ENCODE measurements around the gene IGSF23. TPM values are rescaled to one million over a fixed set of nuclear protein-coding genes. Genes with fewer than 3 reads are reported as not detected.
A peak's percentile ranks its signal among the peaks of the same experiment; 100 is the strongest.

IGSF23 gene
- total RNA-seq, 2 experiments from 2014 or later, result not detected

- Mint-ChIP-seq H3K4me1 (no peaks in the 10 kb centered on the region), H3K4me3 (no peak overlapping the region), H3K9me3 (no peaks in the 10 kb centered on the region), H3K36me3 (ENCODE audit: low read depth) (no peaks in the 10 kb centered on the region), H3K27ac (no peak overlapping the region), H3K27me3 (peaks cover 15% of the 10 kb centered on the region)
- ChIA-PET POLR2A (no interaction called here), CTCF (interaction anchor here (0.7 kb wide), 1 partner anchor 13 kb away, joined by 3 read pairs; no protein-coding TSS in a partner anchor)
- DNase-seq, result no peak
Measured at GRCh38 chr19:44641501-44642265, 28.3 kb downstream of the IGSF23 start.

DNA sequence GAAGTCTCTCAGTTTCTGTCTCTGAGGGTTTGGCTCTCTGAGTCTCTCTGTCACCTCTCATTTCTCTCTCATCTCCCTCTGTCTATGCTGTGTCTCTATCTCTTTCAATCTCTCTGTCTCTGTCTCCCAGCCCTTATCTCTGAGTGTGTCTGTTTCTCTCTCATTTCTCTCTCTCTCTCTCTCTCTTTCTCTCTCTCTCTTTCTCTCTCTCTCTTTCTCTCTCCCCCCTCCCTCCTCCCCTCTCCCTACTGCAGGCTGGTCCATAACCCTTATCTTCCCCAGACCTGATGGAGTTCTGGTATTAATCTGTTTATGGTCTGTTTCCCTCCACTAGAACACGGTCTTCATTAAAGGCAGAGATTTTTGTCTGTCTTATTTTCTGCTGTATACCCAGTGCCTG lies 29.0 kb downstream of the IGSF23 start:
- H3K9me3 Mint-ChIP-seq, result no peaks in the 10 kb centered on the region
- DNase-seq, result no peak
- POLR2A ChIA-PET, result no interaction called here
- H3K27me3 Mint-ChIP-seq, result peaks cover 15% of the 10 kb centered on the region
- H3K36me3 Mint-ChIP-seq (ENCODE audit: low read depth), result no peaks in the 10 kb centered on the region
- CTCF ChIA-PET, result interaction anchor here (0.7 to 0.8 kb wide), 2 partner anchors 12 to 40 kb away, joined by 3 read pairs; no protein-coding TSS in a partner anchor
- no peak overlapping the region for H3K4me3 Mint-ChIP-seq
- no peaks in the 10 kb centered on the region for H3K4me1 Mint-ChIP-seq
- peak overlapping the region; percentile 43 for H3K27ac Mint-ChIP-seq

DNA sequence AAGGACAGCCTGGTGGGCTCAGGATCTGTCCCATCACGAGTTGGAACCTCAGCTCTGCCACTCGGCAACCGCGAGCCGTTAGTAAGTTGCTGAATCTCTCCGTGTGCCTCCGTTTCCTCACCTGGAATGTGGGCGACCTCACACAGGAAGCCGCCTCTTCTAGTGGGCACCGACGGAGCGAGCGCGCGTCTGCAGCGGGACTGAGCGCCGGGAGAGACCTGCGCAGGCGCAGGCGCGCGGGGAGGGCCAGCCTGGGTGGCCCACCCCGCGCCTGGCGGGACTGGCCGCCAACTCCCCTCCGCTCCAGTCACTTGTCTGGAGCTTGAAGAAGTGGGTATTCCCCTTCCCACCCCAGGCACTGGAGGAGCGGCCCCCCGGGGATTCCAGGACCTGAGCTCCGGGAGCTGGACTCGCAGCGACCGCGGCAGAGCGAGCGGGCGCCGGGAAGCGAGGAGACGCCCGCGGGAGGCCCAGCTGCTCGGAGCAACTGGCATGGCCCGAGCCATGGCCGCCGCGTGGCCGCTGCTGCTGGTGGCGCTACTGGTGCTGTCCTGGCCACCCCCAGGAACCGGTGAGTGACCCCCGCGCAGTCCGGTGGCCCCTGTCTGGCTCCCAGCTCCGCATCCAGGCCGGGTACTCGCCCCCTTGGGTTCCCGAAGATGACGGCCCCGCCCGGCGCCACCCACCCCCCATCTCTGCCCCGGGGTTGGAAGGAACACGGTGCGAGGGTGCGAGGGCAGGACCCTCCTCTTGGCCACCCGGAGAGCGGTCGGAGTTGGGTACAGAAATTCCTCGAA lies 30.4 kb downstream of the IGSF23 start, which contains the start of gene PVR:
PVR (plus strand) TSS at position 306 of the 797 bp plus-strand sequence; CDS start at position 493, 187 bp downstream.
- H3K36me3 Mint-ChIP-seq (ENCODE audit: low read depth), result no peaks in the 10 kb centered on the region
- no peak within 1 kb of the TSS for H3K27ac Mint-ChIP-seq
- no peak for DNase-seq
- no peaks in the 10 kb centered on the region for H3K9me3 Mint-ChIP-seq
- H3K4me1 Mint-ChIP-seq, result no peaks in the 10 kb centered on the region
- H3K4me3 Mint-ChIP-seq, result peak within 1 kb of the TSS; percentile 77
- POLR2A ChIA-PET, result interaction anchor here (0.6 kb wide), 1 partner anchor 1124 kb away, joined by 4 read pairs; no protein-coding TSS in a partner anchor
- CTCF ChIA-PET, result interaction anchor here (0.8 to 1.3 kb wide), 3 partner anchors 11 to 16 kb away, joined by 3 to 4 read pairs (median 3); no protein-coding TSS in a partner anchor
- peaks cover 15% of the 10 kb centered on the region for H3K27me3 Mint-ChIP-seq

GRCh38 chr19:44644402-44645016 lies 31.1 kb downstream of the IGSF23 start:
- ChIA-PET POLR2A (interaction anchor here (0.6 kb wide), 1 partner anchor 1124 kb away, joined by 4 read pairs; no protein-coding TSS in a partner anchor), CTCF (interaction anchor here (0.8 to 1.3 kb wide), 3 partner anchors 10 to 17 kb away, joined by 3 to 4 read pairs (median 3); no protein-coding TSS in a partner anchor)
- H3K9me3 Mint-ChIP-seq, result no peaks in the 10 kb centered on the region
- H3K27ac Mint-ChIP-seq, result no peak overlapping the region
- H3K4me1 Mint-ChIP-seq, result no peaks in the 10 kb centered on the region
- no peaks in the 10 kb centered on the region for H3K36me3 Mint-ChIP-seq (ENCODE audit: low read depth)
- peaks cover 15% of the 10 kb centered on the region for H3K27me3 Mint-ChIP-seq
- peak overlapping the region; percentile 77 for H3K4me3 Mint-ChIP-seq
- peak; percentile 14 for DNase-seq

GRCh38 chr19:44645407-44646048 lies 32.2 kb downstream of the IGSF23 start:
- Mint-ChIP-seq H3K27ac (no peak overlapping the region), H3K27me3 (peaks cover 15% of the 10 kb centered on the region), H3K9me3 (no peaks in the 10 kb centered on the region), H3K4me3 (no peak overlapping the region), H3K36me3 (ENCODE audit: low read depth) (peaks cover 1% of the 10 kb centered on the region), H3K4me1 (no peaks in the 10 kb centered on the region)
- ChIA-PET CTCF (interaction anchor here (1.2 kb wide), 1 partner anchor 12 kb away, joined by 3 read pairs; no protein-coding TSS in a partner anchor), POLR2A (no interaction called here)
- DNase-seq, result no peak

DNA sequence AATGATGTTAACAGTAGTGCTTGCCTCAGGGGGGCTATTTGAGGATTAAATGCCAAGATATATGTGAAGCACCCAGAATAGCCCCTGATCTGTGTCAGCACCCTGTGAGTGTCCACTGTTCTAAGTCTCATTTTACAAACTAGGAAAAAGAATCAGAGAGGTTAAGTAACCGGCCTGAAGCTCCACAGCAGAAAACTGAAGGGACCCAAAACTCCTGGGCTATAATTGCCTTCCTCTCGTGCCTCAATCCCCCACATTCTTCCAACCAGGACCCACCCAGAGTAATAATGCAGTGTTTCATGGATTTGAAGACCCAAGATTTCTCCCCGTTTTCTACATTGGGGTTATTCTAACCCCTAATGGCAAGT lies 32.7 kb downstream of the IGSF23 start:
- H3K36me3 Mint-ChIP-seq (ENCODE audit: low read depth), result peaks cover 1% of the 10 kb centered on the region
- ChIA-PET POLR2A (no interaction called here), CTCF (interaction anchor here (1.2 kb wide), 1 partner anchor 11 kb away, joined by 3 read pairs; no protein-coding TSS in a partner anchor)
- no peak for DNase-seq
- H3K27ac Mint-ChIP-seq, result no peak overlapping the region
- peaks cover 15% of the 10 kb centered on the region for H3K27me3 Mint-ChIP-seq
- H3K4me3 Mint-ChIP-seq, result no peak overlapping the region
- H3K4me1 Mint-ChIP-seq, result no peaks in the 10 kb centered on the region
- no peaks in the 10 kb centered on the region for H3K9me3 Mint-ChIP-seq

DNA sequence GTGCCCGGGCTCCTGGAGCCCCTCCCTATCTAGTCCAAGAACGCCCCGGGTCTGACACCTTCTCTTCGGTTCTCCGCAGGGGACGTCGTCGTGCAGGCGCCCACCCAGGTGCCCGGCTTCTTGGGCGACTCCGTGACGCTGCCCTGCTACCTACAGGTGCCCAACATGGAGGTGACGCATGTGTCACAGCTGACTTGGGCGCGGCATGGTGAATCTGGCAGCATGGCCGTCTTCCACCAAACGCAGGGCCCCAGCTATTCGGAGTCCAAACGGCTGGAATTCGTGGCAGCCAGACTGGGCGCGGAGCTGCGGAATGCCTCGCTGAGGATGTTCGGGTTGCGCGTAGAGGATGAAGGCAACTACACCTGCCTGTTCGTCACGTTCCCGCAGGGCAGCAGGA lies 33.8 kb downstream of the IGSF23 start:
- Mint-ChIP-seq H3K36me3 (ENCODE audit: low read depth) (peaks cover 1% of the 10 kb centered on the region), H3K4me3 (no peak overlapping the region), H3K4me1 (no peaks in the 10 kb centered on the region), H3K9me3 (no peaks in the 10 kb centered on the region), H3K27ac (no peak overlapping the region), H3K27me3 (peaks cover 10% of the 10 kb centered on the region)
- no peak for DNase-seq
- ChIA-PET CTCF (no interaction called here), POLR2A (no interaction called here)

- H3K36me3 Mint-ChIP-seq (ENCODE audit: low read depth), result peaks cover 1% of the 10 kb centered on the region
- no peak for DNase-seq
- no peaks in the 10 kb centered on the region for H3K9me3 Mint-ChIP-seq
- no peak overlapping the region for H3K4me3 Mint-ChIP-seq
- H3K4me1 Mint-ChIP-seq, result no peaks in the 10 kb centered on the region
- H3K27ac Mint-ChIP-seq, result no peak overlapping the region
- ChIA-PET CTCF (interaction anchor here (0.6 to 1.5 kb wide), 3 partner anchors 8 to 73 kb away, joined by 3 read pairs; no protein-coding TSS in a partner anchor), POLR2A (no interaction called here)
- H3K27me3 Mint-ChIP-seq, result no peaks in the 10 kb centered on the region
Measured at GRCh38 chr19:44648631-44649251, 35.4 kb downstream of the IGSF23 start.

- ChIA-PET CTCF (no interaction called here), POLR2A (no interaction called here)
- no peaks in the 10 kb centered on the region for H3K9me3 Mint-ChIP-seq
- H3K4me1 Mint-ChIP-seq, result peaks cover 5% of the 10 kb centered on the region
- no peak overlapping the region for H3K27ac Mint-ChIP-seq
- H3K27me3 Mint-ChIP-seq, result no peaks in the 10 kb centered on the region
- no peak for DNase-seq
- H3K36me3 Mint-ChIP-seq (ENCODE audit: low read depth), result peaks cover 1% of the 10 kb centered on the region
- H3K4me3 Mint-ChIP-seq, result no peak overlapping the region
Measured at GRCh38 chr19:44649578-44650145, 36.3 kb downstream of the IGSF23 start.

DNA sequence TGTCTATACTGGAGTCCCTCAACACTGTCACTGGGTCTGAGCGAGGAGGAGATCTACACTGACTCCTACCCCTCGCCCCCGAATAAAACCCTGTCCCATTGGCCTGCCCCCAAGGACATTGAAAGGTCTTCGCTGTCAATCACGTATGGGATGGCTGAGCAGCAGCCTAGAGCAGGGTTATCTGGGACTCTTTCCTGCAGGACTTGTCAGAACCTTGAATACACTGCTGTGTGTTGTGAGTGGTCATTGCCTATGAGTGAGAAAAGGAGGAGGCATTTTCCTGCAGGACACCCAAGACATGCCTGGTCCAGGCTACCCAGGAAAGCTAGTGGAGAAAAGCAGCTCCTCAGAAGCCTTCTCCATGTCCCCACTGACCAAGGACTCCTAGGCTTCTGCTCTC lies 40.0 kb downstream of the IGSF23 start:
- no peak for DNase-seq
- H3K27me3 Mint-ChIP-seq, result no peaks in the 10 kb centered on the region
- CTCF ChIA-PET, result interaction anchor here (1.0 kb wide), 1 partner anchor 191 kb away, joined by 4 read pairs; no protein-coding TSS in a partner anchor
- H3K4me1 Mint-ChIP-seq, result peaks cover 6% of the 10 kb centered on the region
- H3K36me3 Mint-ChIP-seq (ENCODE audit: low read depth), result peaks cover 1% of the 10 kb centered on the region
- H3K27ac Mint-ChIP-seq, result no peak overlapping the region
- POLR2A ChIA-PET, result no interaction called here
- H3K9me3 Mint-ChIP-seq, result no peaks in the 10 kb centered on the region
- H3K4me3 Mint-ChIP-seq, result no peak overlapping the region

DNA sequence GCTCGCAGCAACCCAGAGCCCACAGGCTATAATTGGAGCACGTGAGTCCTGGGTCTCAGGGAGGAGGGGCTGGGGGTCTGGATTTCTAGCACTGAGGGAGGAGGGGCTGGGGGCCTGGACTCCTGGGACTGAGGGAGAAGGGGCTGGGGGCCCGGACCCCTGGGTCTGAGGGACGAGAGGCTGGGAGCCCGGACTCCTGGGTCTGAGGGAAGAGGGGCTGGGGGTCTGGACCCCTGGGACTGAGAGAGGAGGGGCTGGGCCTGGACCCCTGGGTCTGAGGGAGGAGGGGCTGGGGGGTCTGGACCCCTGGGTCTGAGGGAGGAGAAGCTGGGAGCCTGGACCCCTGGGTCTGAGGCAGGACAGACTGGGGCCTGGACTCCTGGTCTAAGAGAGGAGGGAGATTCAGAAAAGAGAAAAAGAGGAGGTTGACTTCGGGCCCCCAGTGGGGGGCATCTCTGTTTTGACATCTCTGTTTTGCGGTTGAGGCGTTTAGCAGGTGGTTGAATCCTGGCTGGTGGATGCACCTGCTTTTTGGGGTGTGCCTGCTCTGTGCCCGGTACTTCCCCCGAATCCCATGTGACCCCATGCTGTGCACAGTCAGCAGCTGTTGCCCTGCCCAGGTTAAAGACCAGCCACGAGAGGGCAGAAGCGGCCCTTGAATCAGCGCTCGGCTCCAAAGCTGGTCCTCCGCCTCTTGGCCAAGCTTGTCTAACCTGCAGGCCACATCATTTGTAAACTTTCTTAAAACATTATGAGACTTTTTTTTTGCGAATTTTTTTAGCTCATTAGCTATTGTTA lies 40.8 kb downstream of the IGSF23 start:
- Mint-ChIP-seq H3K27me3 (no peaks in the 10 kb centered on the region), H3K4me1 (peaks cover 6% of the 10 kb centered on the region), H3K4me3 (no peak overlapping the region), H3K36me3 (ENCODE audit: low read depth) (peaks cover 1% of the 10 kb centered on the region), H3K9me3 (no peaks in the 10 kb centered on the region), H3K27ac (no peak overlapping the region)
- DNase-seq, result peak; percentile 76
- POLR2A ChIA-PET, result no interaction called here
- CTCF ChIA-PET, result interaction anchor here (0.7 to 1.3 kb wide), 8 partner anchors 10 to 595 kb away, joined by 3 to 8 read pairs (median 3); partner anchors contain the start of gene PVR
